Activated T-cell treated with anti-CD3 and anti-CD28 coated beads, Interleukin-2, amount 50 U/mL, for 24 hours (primary cell): ENCODE measurements around the gene MYPN.
"Not testable (repeated sequence)": the region's sequence is repeated elsewhere in the genome, so short reads cannot be mapped to it uniquely, and the experiment has no call there.

Experiments used
- DNase-seq: peaks from one replicate; pipeline ENCODE4 v3.0.0-alpha.2; 2020
- H3K27ac Mint-ChIP-seq: 2 replicates; pipeline ENCODE4 v1.8.0; 2020; ENCODE audit warnings: mild to moderate bottlenecking, mixed read lengths
- H3K27me3 Mint-ChIP-seq: 2 replicates; pipeline ENCODE4 v1.8.0; 2020; ENCODE audit warnings: mixed read lengths
- H3K36me3 Mint-ChIP-seq: 2 replicates; pipeline ENCODE4 v1.8.0; 2020; ENCODE audit warnings: low read depth, mixed read lengths
- H3K4me1 Mint-ChIP-seq: 2 replicates; pipeline ENCODE4 v1.8.0; 2020; ENCODE audit warnings: low read depth, mixed read lengths
- H3K4me3 Mint-ChIP-seq: 2 replicates; pipeline ENCODE4 v1.8.0; 2020; ENCODE audit warnings: mild to moderate bottlenecking, moderate library complexity, mixed read lengths
- H3K9me3 Mint-ChIP-seq: 2 replicates; pipeline ENCODE4 v1.8.0; 2020; ENCODE audit warnings: mixed read lengths

MYPN gene

DNA sequence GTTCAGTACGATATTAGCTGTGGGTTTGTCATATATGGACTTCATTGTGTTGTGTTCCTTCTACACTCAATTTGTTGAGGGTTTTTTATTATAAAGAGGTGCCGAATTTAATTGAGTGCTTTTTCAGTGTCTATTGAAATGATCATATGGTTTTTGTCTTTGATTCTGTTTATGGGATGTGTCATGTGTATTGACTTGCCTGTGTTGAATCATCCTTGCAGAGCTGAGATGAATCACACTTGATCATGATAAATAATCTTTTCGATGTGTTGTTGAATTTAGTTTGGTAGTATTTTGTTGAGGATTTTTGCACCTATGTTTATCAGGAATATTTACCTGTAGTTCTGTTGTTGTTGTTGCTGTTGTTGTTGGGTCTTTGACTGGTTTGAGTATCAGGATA, 82.8 kb downstream of the MYPN start:
- no peaks in the 10 kb centered on the region for H3K36me3 Mint-ChIP-seq
- H3K9me3 Mint-ChIP-seq, result no peaks in the 10 kb centered on the region
- H3K4me1 Mint-ChIP-seq, result no peaks in the 10 kb centered on the region
- no peak overlapping the region for H3K4me3 Mint-ChIP-seq
- DNase-seq, result no peak
- no peak overlapping the region for H3K27ac Mint-ChIP-seq
- H3K27me3 Mint-ChIP-seq, result peaks cover 17% of the 10 kb centered on the region

DNA sequence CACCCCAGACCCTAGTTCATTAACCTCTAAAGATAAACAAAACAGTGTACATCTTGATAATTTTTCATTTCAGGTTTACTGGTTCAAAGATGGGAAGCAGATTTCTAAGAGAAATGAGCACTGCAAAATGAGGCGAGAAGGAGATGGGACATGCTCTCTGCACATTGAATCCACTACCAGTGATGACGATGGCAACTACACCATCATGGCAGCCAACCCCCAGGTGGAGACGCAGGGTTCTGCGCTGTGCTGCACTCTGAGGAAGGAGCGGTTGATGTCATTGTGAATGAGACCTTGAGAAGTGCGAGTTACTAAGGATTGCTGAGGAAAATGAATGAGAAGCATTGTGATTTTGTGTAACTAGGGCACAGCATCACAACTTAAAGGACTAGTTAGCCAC, 85.0 kb downstream of the MYPN start:
- peaks cover 23% of the 10 kb centered on the region for H3K27me3 Mint-ChIP-seq
- no peaks in the 10 kb centered on the region for H3K9me3 Mint-ChIP-seq
- H3K4me1 Mint-ChIP-seq, result no peaks in the 10 kb centered on the region
- DNase-seq, result no peak
- no peak overlapping the region for H3K4me3 Mint-ChIP-seq
- H3K27ac Mint-ChIP-seq, result no peak overlapping the region
- H3K36me3 Mint-ChIP-seq, result no peaks in the 10 kb centered on the region

DNA sequence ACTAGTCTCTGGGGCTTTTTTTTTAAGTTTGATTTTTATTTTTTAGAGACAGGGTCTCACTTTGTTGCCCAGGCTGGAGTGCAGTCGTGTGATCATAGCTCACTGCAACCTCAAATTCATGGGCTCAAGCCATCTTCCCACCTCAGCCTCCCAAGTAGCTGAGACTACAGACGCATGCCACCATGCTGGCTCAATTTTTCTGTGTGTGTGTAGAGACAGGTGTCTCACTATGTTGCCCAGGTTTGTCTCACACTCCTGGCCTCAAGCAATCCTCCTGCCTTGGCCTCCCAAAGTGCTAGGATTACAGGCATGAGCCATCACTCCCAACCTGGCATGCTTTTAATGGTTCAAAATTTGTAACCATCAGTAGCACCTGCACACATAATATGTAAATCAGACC, 86.5 kb downstream of the MYPN start:
- H3K27ac Mint-ChIP-seq, DNase-seq, H3K36me3 Mint-ChIP-seq, H3K4me3 Mint-ChIP-seq, H3K9me3 Mint-ChIP-seq, H3K4me1 Mint-ChIP-seq: not testable (repeated sequence)
- peaks cover 34% of the 10 kb centered on the region for H3K27me3 Mint-ChIP-seq

DNA sequence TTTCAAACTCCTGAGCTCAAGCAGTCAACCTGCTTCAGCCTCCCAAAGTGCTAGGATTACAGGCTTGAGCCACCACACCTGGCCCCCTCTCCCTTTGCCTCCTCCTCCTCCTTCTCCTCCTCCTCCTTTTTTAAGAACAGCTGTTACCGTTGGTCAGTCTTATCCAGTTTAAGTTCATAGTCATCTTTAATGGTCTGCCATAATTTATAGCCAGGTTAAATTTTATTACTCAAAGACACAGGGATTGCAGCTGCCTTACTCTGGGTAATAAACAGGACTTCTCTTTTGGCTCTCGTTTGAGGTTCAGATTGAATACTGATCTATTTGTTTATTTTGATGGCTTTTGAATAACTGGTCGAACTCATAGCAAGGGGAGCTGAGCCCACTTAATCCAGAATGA, 87.4 kb downstream of the MYPN start:
- H3K4me1 Mint-ChIP-seq, result no peaks in the 10 kb centered on the region

DNA sequence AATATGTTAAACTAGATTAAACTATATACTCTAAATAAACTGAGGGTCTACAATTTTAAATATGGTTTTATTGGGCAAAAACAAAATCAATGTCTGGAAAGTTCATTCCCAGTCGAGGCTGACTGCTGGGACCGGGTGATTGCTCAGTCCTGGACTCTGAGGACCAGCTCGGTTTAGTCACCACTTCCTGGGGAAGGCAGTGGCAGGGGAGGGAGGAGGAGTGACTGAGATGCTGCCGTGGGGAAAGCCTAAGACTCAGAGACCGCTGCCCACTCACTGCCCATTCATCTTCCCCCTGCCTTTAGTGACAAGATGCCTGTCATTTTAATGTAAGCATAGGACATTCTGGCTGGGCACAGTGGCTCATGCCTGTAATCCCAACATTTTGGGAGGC, 93.7 kb downstream of the MYPN start:
- H3K36me3 Mint-ChIP-seq, result no peaks in the 10 kb centered on the region
- H3K27ac Mint-ChIP-seq, result no peak overlapping the region
- no peak overlapping the region for H3K4me3 Mint-ChIP-seq
- H3K4me1 Mint-ChIP-seq, result peaks cover 5% of the 10 kb centered on the region
- no peaks in the 10 kb centered on the region for H3K9me3 Mint-ChIP-seq
- no peak for DNase-seq
- peaks cover 54% of the 10 kb centered on the region for H3K27me3 Mint-ChIP-seq

More for the DNA sequence above, 87.4 kb downstream of the MYPN start:
- no peak overlapping the region for H3K27ac Mint-ChIP-seq
- DNase-seq, result no peak
- H3K36me3 Mint-ChIP-seq, result no peaks in the 10 kb centered on the region
- peaks cover 43% of the 10 kb centered on the region for H3K27me3 Mint-ChIP-seq
- H3K4me3 Mint-ChIP-seq, result no peak overlapping the region
- H3K9me3 Mint-ChIP-seq, result no peaks in the 10 kb centered on the region

DNA sequence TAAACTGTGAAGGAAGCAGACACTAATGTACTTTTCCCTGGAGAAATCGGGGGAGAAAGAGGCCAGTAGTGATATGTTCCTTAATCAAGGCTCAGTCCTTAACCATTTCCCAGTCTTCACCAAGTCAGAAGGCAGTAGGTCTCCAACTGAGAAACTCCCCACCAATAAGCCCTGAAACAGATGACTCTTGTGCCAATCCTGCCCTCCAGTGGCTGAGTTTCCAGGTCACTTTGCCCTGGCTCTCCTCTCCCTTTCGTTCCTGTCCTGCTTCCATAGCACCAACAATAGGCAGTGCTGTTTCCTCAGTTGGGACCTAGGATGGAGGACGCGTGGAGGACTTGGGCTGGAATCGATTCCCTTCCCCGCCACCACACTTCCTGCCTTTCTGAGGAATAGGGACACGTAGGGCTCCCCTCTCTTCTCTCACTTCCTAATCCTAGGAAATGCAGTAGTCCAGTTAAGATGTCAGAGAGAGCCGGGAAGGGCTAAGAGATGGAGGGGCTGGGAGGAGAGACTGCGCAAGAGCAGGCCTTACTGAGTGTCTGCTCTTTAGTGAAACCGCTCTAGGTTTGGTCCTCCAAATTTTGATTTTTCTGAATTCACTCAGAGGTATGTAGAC, 99.2 kb downstream of the MYPN start:
- no peaks in the 10 kb centered on the region for H3K9me3 Mint-ChIP-seq
- no peak overlapping the region for H3K4me3 Mint-ChIP-seq
- H3K36me3 Mint-ChIP-seq, result no peaks in the 10 kb centered on the region
- DNase-seq, result no peak
- H3K27me3 Mint-ChIP-seq, result peaks cover 16% of the 10 kb centered on the region
- no peaks in the 10 kb centered on the region for H3K4me1 Mint-ChIP-seq
- no peak overlapping the region for H3K27ac Mint-ChIP-seq

DNA sequence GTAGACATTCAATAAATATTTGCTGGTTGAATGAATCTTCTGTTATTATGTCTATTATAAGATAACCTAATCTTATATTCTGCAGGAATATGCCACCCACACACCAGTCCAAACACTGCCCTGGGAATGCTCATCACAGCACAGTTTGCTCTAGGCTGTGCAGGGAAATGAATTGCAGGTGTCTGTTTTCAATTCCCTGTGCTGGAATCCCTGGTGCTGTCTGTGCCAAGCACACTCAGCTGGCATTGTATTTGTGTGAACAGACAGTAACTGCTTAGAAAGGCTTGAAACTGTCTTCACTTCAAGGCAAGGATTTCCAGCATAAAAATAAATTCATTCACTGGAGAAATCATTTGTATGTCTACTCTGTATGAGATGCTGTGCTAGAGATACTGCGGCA, 102.4 kb downstream of the MYPN start:
- no peak for DNase-seq
- H3K36me3 Mint-ChIP-seq, result no peaks in the 10 kb centered on the region
- no peak overlapping the region for H3K27ac Mint-ChIP-seq

DNA sequence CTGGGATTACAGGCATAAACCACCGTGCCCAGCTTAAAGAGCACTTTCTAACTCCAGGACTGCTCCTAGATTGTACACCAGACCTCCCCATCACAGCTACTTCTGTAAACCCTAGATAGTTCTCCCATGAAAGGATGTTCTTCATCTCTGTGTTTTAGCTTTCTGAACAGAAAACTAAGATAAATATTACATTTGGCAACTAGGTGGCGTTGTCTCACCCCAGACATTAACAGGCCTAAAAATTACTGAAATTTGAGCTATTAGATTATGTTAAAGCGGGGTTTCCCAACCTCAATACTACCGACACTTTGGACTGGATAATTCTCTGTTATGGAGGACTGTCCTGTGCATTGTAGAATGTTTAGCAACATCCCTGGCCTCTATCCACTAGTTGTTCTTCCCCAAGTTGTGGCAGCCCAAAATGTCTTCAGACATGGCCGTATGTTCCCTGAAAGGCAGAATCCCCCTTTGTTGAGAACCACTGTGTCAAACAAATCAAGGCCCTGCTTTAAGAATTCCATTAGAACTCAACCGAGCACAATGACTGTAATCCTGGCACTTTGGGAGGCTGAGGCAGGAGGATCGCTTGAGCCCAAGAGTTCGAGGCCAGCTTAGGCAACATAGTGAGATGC, 103.5 kb downstream of the MYPN start:
- Mint-ChIP-seq H3K27me3 (peaks cover 2% of the 10 kb centered on the region), H3K27ac (no peak overlapping the region), H3K4me1 (no peaks in the 10 kb centered on the region), H3K4me3 (no peak overlapping the region), H3K36me3 (no peaks in the 10 kb centered on the region), H3K9me3 (no peaks in the 10 kb centered on the region)
- no peak for DNase-seq

More for the DNA sequence above, 102.4 kb downstream of the MYPN start:
- H3K27me3 Mint-ChIP-seq, result peaks cover 2% of the 10 kb centered on the region
- H3K4me3 Mint-ChIP-seq, result no peak overlapping the region
- no peaks in the 10 kb centered on the region for H3K4me1 Mint-ChIP-seq
- no peaks in the 10 kb centered on the region for H3K9me3 Mint-ChIP-seq

DNA sequence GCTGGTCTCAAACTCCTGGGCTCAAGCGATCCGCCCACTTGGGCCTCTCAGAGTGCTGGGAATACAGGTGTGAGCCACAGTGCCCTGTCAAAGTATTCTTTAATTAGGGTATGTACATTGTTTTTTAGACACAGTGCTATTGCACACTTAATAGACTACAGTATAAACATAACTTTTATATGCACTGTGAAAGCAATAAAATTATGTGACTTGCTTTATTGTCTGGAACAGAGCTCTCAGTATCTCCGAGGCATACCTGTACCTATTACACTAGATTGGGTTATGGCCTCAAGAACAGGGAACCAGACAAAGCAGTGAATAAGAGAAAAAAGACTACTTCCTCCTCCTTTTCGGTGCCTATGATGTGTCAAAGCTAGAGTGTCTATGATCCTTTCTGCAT, 109.5 kb downstream of the MYPN start:
- DNase-seq, result no peak
- H3K9me3 Mint-ChIP-seq, result no peaks in the 10 kb centered on the region
- no peaks in the 10 kb centered on the region for H3K36me3 Mint-ChIP-seq
- no peaks in the 10 kb centered on the region for H3K4me1 Mint-ChIP-seq
- H3K27me3 Mint-ChIP-seq, result no peaks in the 10 kb centered on the region
- H3K27ac Mint-ChIP-seq, result no peak overlapping the region
- no peak overlapping the region for H3K4me3 Mint-ChIP-seq

DNA sequence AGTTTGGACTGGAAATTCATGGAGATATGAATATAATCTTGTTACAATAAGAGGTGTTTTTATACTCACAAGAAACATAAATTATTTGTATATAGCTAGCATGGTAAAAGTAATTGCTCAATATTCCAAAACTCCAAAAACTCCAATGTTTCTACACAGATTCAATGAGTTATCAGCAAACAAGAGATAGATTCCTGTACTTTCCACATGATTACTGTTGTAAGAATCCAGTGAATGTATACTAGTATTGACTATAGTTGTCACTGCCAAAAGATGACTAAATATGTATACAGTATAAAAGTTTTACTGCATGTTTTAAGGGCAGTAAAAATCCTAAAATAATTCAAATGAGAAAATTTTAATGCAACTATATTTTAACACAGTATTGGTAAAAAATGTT, 111.9 kb downstream of the MYPN start:
- Mint-ChIP-seq H3K36me3 (no peaks in the 10 kb centered on the region), H3K9me3 (no peaks in the 10 kb centered on the region), H3K4me3 (no peak overlapping the region), H3K27me3 (no peaks in the 10 kb centered on the region), H3K27ac (no peak overlapping the region), H3K4me1 (no peaks in the 10 kb centered on the region)
- no peak for DNase-seq

DNA sequence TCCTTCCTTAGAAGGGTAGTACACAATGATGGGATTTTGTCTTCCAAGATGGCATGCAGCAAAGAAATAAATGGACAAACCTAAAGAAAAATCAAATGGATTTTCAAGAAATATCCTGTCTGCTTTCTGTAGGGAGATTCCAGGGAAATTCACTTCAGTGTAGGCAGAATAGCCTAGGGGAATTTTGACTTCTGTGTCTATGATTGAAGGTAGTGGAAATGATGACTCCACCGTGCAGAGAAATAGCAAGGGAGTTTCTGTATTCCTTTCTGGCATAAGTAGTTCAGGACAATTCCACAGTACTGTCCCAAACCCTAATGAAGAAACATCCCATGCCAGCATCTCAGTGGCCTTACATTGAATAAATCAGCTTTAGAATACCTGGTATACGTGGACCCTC, 113.1 kb downstream of the MYPN start:
- Mint-ChIP-seq H3K4me1 (no peaks in the 10 kb centered on the region), H3K9me3 (no peaks in the 10 kb centered on the region), H3K4me3 (no peak overlapping the region), H3K36me3 (no peaks in the 10 kb centered on the region), H3K27me3 (no peaks in the 10 kb centered on the region), H3K27ac (no peak overlapping the region)
- no peak for DNase-seq

DNA sequence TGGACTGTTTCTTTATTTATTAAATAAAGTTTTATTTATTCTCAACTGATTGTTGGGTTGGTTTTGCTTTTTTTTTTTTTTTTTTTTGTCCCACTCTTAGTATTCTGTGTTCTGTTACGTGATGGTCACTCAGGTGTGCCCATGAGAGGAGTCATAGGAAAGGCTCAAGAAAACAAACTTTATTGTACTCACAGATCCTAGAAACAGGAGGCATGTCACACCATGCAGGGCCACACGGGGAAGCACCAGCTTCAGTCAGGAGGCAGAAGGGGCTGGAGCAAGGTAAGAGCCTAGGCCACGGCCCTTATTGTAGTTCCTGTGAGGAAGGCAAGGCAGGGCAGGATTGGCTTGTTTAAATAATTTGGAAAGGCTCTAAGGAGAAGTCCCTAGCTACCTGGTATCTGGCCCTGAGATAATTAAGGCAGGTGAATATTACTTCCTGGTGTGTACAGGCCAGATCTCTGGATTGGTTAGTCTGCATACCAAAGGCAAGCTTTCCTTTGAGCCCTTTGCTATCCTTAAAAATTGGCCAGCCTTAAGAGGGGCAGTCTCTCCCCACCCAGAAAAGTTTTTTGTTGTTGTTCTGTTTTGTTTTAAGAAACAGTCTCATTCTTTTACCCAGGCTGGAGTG, 114.4 kb downstream of the MYPN start:
- no peaks in the 10 kb centered on the region for H3K4me1 Mint-ChIP-seq
- H3K4me3 Mint-ChIP-seq, result no peak overlapping the region
- DNase-seq, result no peak
- peaks cover 5% of the 10 kb centered on the region for H3K27me3 Mint-ChIP-seq
- no peaks in the 10 kb centered on the region for H3K9me3 Mint-ChIP-seq
- H3K36me3 Mint-ChIP-seq, result no peaks in the 10 kb centered on the region
- H3K27ac Mint-ChIP-seq, result no peak overlapping the region

DNA sequence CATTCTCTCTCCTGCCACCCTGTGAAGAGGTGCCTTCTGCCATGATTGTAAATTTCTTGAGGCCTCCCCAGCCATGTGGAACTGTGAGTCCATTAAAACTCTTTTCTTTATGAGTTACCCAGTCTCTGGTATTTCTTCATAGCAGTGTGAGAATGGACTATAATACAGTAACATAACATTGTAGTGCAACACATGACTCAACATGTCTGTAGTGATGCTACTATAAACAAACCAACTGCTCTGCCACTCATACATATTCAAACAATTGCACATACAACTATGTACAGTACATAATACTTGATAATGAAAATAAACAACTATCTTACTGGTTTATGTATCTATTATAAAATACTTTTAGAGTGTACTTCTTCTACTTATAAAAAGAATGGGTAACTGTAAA, 115.5 kb downstream of the MYPN start:
- Mint-ChIP-seq H3K4me1 (no peaks in the 10 kb centered on the region), H3K4me3 (no peak overlapping the region), H3K27me3 (peaks cover 16% of the 10 kb centered on the region), H3K9me3 (no peaks in the 10 kb centered on the region), H3K27ac (no peak overlapping the region), H3K36me3 (no peaks in the 10 kb centered on the region)
- no peak for DNase-seq

DNA sequence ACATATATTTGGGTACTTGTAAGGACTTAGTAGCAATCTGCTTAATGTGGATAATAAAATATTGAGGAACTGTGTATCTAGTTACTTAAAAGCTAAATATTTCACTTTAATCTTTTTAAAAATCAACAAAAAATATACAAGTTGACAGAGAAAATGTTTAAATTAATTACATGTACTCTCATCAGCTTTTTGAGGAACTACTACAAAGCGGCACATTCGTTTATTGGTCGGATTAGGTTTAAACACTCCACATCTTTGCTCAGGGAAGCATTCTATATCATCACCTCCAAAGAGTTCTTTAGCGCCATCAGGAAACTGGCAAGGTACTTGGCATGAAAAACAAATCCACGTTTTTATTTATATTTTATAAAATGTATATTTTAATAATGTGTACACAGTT, 121.0 kb downstream of the MYPN start:
- Mint-ChIP-seq H3K4me1 (peaks cover 11% of the 10 kb centered on the region), H3K9me3 (no peaks in the 10 kb centered on the region), H3K27ac (no peak overlapping the region), H3K4me3 (peak overlapping the region; percentile 72), H3K27me3 (peaks cover 48% of the 10 kb centered on the region), H3K36me3 (no peaks in the 10 kb centered on the region)
- no peak for DNase-seq

DNA sequence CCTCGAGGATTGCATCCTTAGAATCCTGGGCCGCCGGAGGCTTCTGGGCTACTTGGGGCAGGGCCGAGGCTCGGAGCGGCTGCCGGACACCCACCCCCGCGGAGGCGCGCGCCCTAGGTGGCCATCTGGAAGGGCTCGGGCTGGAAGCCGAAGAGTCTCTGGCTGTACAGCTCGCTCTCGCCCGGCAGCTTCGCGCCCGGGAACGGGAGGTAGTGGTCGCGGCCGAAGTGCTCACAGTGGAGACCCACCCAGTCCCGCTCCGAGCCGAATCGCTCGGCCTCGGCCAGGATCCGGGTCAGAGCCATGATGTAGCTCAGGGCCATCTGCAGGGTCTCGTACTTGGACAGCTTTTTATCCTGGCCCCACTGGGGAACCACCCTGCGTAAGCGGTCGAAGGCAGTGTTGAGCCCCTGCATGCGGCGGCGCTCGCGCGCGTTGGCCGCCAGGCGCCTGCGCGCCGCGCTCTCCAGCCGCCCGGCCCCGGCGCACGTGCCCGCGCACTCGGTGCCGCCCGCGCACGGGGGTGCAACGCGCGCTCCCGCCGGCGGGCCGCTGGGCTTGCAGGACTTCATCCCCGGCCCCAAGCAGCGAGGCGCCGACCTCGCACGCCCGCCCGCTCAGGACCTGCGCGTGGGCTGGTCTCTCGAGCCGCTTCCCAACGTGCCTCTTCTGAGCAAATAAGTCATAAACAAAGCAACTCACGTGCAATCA, 122.0 kb downstream of the MYPN start:
- peak overlapping the region; percentile 72 for H3K4me3 Mint-ChIP-seq
- peaks cover 11% of the 10 kb centered on the region for H3K4me1 Mint-ChIP-seq
- peaks cover 48% of the 10 kb centered on the region for H3K27me3 Mint-ChIP-seq
- no peak overlapping the region for H3K27ac Mint-ChIP-seq
- no peaks in the 10 kb centered on the region for H3K9me3 Mint-ChIP-seq
- no peaks in the 10 kb centered on the region for H3K36me3 Mint-ChIP-seq
- peak; percentile 71 for DNase-seq
